22Rv1 (cell line): ENCODE measurements around the gene HIGD1A.
A peak's percentile ranks its signal among the peaks of the same experiment; 100 is the strongest.

Experiments used
- H3K27ac ChIP-seq: fragments of 450-650 bp; 2 replicates; pipeline ENCODE4 v1.5.1; 2017
- ZFX ChIP-seq: fragments of 450-650 bp; IDR thresholded peaks from 2 replicates; pipeline ENCODE4 v1.6.1; 2017; ENCODE audit warnings: antibody characterized with exemption, borderline replicate concordance
- TF ChIP-seq, protein P1 (sequence below): fragments of 450-650 bp; IDR thresholded peaks from 2 replicates; pipeline ENCODE4 v1.5.1; 2017; ENCODE audit warnings: mild to moderate bottlenecking

HIGD1A gene

GRCh38 chr3:42847731-42848130 lies 43.4 kb upstream of the HIGD1A start:
- no peak for TF ChIP-seq ZFX
- TF ChIP-seq, protein P1, sequence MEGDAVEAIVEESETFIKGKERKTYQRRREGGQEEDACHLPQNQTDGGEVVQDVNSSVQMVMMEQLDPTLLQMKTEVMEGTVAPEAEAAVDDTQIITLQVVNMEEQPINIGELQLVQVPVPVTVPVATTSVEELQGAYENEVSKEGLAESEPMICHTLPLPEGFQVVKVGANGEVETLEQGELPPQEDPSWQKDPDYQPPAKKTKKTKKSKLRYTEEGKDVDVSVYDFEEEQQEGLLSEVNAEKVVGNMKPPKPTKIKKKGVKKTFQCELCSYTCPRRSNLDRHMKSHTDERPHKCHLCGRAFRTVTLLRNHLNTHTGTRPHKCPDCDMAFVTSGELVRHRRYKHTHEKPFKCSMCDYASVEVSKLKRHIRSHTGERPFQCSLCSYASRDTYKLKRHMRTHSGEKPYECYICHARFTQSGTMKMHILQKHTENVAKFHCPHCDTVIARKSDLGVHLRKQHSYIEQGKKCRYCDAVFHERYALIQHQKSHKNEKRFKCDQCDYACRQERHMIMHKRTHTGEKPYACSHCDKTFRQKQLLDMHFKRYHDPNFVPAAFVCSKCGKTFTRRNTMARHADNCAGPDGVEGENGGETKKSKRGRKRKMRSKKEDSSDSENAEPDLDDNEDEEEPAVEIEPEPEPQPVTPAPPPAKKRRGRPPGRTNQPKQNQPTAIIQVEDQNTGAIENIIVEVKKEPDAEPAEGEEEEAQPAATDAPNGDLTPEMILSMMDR: no peak
- no peak overlapping the region for H3K27ac ChIP-seq

- H3K27ac ChIP-seq: no peak overlapping the region
- TF ChIP-seq ZFX: no peak
- TF ChIP-seq, protein P1: no peak
Measured at GRCh38 chr3:42846685-42847522, 42.6 kb upstream of the HIGD1A start.

GRCh38 chr3:42844815-42845214 lies 40.5 kb upstream of the HIGD1A start:
- no peak for TF ChIP-seq ZFX
- TF ChIP-seq, protein P1: no peak
- no peak overlapping the region for H3K27ac ChIP-seq

DNA sequence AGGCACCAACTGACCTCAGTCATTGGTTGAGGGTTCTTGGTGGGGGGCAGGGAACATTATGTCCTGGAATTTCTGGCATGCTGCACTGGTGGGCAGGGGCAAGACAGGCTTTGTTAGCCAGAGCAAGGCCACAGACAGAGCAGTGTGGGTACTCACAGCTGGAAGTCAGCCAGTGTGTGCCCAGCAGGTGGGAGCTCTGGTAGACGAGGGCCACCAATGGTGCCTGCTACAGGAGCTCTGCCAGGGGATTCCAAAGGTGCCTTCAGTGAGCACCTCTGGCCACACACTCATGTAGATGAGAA lies 40.1 kb upstream of the HIGD1A start:
- TF ChIP-seq, protein P1: no peak
- no peak for TF ChIP-seq ZFX

DNA sequence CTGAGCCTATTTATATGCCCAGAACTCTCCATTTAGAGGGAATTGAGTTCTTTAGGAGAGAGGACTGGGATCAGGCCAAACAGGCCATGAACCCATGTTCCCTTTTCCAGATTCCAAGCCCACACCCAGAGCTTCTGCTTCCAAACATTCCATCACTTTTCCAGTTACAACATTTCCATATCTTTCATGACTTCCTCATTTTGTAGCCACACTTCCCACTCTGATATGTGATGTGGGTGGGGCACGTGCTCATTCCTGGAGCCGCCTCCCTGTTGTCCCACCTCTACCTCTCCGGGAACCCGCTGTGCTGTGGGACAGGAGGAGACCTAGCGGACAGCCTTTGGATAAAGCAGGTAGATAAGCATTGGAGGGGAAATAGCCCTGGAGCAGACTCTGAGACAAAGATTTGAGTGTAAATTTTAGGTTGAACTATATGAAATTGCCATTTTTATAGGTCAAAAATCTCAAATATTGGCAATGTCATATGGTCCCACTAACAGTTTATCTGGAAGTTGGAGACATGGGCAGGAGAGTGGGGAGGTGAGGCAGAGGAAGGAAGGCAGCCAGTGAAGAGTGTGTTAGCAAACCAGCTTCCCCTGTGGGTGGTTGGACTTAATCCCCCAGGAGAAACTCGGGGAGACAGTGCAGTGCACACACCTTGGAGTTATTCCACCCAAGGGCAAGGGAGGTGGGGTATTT lies 39.6 kb upstream of the HIGD1A start:
- TF ChIP-seq, protein P1: no peak
- no peak for TF ChIP-seq ZFX
- H3K27ac ChIP-seq: no peak overlapping the region

More for the DNA sequence above, 40.1 kb upstream of the HIGD1A start:
- no peak overlapping the region for H3K27ac ChIP-seq

- H3K27ac ChIP-seq: no peak overlapping the region
- TF ChIP-seq, protein P1: no peak
- no peak for TF ChIP-seq ZFX
Measured at GRCh38 chr3:42841332-42841731, 37.0 kb upstream of the HIGD1A start.

- TF ChIP-seq, protein P1: peak; percentile 78
- no peak for TF ChIP-seq ZFX
- no peak overlapping the region for H3K27ac ChIP-seq
Measured at GRCh38 chr3:42839616-42840015, 35.3 kb upstream of the HIGD1A start.
